ENCODE measurements around the gene ADA. TPM values are rescaled to one million over a fixed set of nuclear protein-coding genes. Genes with fewer than 3 reads are reported as not detected.
"Not testable (repeated sequence)": the region's sequence is repeated elsewhere in the genome, so short reads cannot be mapped to it uniquely, and the experiment has no call there.

Gene ADA
- total RNA-seq, 1 donor from 2014 or later, result 8.2 TPM

DNA sequence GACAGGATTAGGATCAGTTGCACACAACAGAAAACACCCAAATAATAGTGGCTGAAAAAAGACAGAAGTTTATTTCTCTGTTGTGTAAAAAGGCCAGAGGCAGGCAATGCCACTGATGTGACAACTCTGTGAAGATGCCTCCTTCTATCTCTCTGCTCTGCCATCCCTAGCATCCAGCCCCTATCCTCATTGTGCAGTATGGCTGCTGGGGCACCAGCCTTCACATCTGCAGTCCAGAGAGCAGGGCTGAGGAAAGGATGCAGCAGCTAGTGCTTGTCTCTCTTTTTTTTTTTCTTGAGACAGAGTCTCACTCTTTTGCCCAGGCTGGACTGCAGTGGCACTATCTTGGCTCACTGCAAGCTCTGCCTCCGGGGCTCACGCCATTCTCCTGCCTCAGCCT lies 6.4 kb upstream of the ADA start:
- peaks cover 37% of the 10 kb centered on the region for H3K27me3 Mint-ChIP-seq (ENCODE audit: low read depth)
- TF ChIP-seq, protein P1, sequence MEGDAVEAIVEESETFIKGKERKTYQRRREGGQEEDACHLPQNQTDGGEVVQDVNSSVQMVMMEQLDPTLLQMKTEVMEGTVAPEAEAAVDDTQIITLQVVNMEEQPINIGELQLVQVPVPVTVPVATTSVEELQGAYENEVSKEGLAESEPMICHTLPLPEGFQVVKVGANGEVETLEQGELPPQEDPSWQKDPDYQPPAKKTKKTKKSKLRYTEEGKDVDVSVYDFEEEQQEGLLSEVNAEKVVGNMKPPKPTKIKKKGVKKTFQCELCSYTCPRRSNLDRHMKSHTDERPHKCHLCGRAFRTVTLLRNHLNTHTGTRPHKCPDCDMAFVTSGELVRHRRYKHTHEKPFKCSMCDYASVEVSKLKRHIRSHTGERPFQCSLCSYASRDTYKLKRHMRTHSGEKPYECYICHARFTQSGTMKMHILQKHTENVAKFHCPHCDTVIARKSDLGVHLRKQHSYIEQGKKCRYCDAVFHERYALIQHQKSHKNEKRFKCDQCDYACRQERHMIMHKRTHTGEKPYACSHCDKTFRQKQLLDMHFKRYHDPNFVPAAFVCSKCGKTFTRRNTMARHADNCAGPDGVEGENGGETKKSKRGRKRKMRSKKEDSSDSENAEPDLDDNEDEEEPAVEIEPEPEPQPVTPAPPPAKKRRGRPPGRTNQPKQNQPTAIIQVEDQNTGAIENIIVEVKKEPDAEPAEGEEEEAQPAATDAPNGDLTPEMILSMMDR (conservative IDR thresholded peaks at IDR 0.05), result no peak

GRCh38 chr20:44656448-44656847 lies 4.9 kb upstream of the ADA start:
- TF ChIP-seq, protein P1 (conservative IDR thresholded peaks at IDR 0.05), result no peak
- H3K36me3 Mint-ChIP-seq (ENCODE audit: low read depth), result no peaks in the 10 kb centered on the region
- H3K27ac Mint-ChIP-seq (ENCODE audit: unreplicated experiment), result no peak overlapping the region
- no peaks in the 10 kb centered on the region for H3K9me3 Mint-ChIP-seq
- H3K4me3 Mint-ChIP-seq, result no peak overlapping the region
- DNase-seq (ENCODE audit: low read depth, low spot score), result no peak
- H3K27me3 Mint-ChIP-seq (ENCODE audit: low read depth), result peaks cover 48% of the 10 kb centered on the region
- peaks cover 10% of the 10 kb centered on the region for H3K4me1 Mint-ChIP-seq

More for the DNA sequence above, 6.4 kb upstream of the ADA start:
- no peak for DNase-seq (ENCODE audit: low read depth, low spot score)
- Mint-ChIP-seq H3K36me3 (ENCODE audit: low read depth) (no peaks in the 10 kb centered on the region), H3K9me3 (no peaks in the 10 kb centered on the region), H3K4me1 (no peaks in the 10 kb centered on the region), H3K27ac (ENCODE audit: unreplicated experiment) (no peak overlapping the region), H3K4me3 (no peak overlapping the region)

GRCh38 chr20:44654210-44654609 lies 2.7 kb upstream of the ADA start:
- peaks cover 12% of the 10 kb centered on the region for H3K4me1 Mint-ChIP-seq
- not testable (repeated sequence) for H3K4me3 Mint-ChIP-seq; DNase-seq (ENCODE audit: low read depth, low spot score); H3K9me3 Mint-ChIP-seq; H3K27ac Mint-ChIP-seq (ENCODE audit: unreplicated experiment); H3K36me3 Mint-ChIP-seq (ENCODE audit: low read depth)
- peaks cover 49% of the 10 kb centered on the region for H3K27me3 Mint-ChIP-seq (ENCODE audit: low read depth)

- Mint-ChIP-seq H3K9me3 (no peaks in the 10 kb centered on the region), H3K27me3 (ENCODE audit: low read depth) (peaks cover 50% of the 10 kb centered on the region), H3K27ac (ENCODE audit: unreplicated experiment) (no peak overlapping the region), H3K4me1 (peaks cover 14% of the 10 kb centered on the region), H3K36me3 (ENCODE audit: low read depth) (no peaks in the 10 kb centered on the region), H3K4me3 (peak overlapping the region; percentile 42)
- DNase-seq (ENCODE audit: low read depth, low spot score), result no peak
- TF ChIP-seq, protein P1 (conservative IDR thresholded peaks at IDR 0.05), result no peak
These were observed 2.0 kb upstream of the ADA start for GRCh38 chr20:44653546-44653945.

- Mint-ChIP-seq H3K4me3 (peak overlapping the region; percentile 62), H3K27me3 (ENCODE audit: low read depth) (peaks cover 43% of the 10 kb centered on the region), H3K4me1 (peaks cover 19% of the 10 kb centered on the region), H3K27ac (ENCODE audit: unreplicated experiment) (no peak overlapping the region), H3K9me3 (no peaks in the 10 kb centered on the region), H3K36me3 (ENCODE audit: low read depth) (no peaks in the 10 kb centered on the region)
- TF ChIP-seq, protein P1 (conservative IDR thresholded peaks at IDR 0.05), result no peak
- DNase-seq (ENCODE audit: low read depth, low spot score), result no peak
These were observed 140 bp downstream of the ADA start for GRCh38 chr20:44651434-44651683.

DNA sequence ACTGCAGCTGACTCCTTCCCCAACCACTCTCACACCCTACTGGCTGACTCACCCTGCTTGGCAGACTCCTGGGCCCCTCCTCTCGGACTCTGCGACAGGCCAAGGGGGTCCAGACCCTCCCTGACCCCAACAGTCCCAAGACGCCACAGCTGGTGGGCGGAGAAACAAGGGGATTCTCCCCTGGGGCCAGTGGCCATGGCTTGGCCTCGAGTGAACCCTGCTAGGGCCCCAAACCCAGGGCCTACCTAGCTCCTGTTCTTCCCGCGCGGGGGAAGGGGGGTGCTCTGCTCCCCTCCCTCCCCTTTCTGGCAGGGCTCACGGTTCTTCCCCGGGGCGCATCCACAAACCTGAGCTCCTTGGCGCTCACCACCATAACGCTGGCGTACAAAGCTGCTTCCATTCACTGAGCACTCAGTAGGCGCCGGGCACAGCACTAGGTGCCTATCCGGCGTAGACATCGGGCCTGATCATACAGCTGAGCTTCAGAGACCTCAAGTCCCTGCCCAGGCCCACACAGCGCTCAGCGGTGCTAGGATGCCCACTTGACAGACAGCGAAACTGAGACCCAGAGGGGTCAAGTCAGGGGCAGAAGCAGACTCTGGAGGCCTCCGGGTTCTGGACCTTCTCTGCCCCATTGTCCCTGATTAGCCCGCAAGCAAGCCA lies 597 bp downstream of the ADA start:
- Mint-ChIP-seq H3K4me3 (peak overlapping the region; percentile 62), H3K36me3 (ENCODE audit: low read depth) (no peaks in the 10 kb centered on the region), H3K27ac (ENCODE audit: unreplicated experiment) (no peak overlapping the region), H3K27me3 (ENCODE audit: low read depth) (peaks cover 38% of the 10 kb centered on the region), H3K4me1 (peaks cover 24% of the 10 kb centered on the region), H3K9me3 (no peaks in the 10 kb centered on the region)
- TF ChIP-seq, protein P1 (conservative IDR thresholded peaks at IDR 0.05), result no peak
- no peak for DNase-seq (ENCODE audit: low read depth, low spot score)
